ENCODE data around the gene EIF4A3.
"Not testable (repeated sequence)": the region's sequence is repeated elsewhere in the genome, so short reads cannot be mapped to it uniquely, and the experiment has no call there.

The EIF4A3 gene

DNA sequence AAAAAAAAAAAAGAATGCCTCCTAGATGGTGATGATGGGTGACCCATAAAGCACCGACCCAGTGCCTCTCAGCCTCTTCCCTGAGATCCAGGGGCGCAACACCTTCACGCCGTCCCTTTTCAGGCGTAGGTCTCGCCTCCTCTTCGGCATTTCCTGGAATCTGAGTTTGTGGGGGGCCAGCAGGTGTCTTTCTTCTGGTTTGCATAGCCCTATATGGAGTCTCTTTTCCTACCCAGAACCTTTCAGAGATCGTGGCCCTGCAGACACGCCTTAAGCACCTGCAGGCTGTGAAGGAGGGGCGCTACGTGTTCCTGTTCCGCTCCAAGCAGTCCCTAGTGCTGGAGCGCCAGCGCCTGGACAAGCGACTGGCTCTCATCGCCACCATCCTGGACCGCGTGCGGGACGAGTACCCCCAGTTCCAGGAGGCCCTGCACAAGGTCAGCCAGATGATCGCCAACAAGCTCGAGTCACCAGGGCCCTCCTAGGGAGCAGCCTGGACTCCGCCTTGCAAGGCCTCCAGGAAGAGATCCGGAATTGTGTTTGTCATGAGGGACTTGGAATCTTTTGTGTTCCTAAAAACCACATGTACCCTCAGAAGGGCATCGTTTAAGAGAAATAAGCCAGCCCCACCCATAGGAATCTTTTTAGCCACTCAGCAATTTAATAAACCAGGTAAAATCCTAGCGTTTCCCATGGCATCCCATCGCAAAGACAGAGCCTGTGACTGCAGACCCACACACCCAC, 47.5 kb downstream of the EIF4A3 start:
- DNase-seq, result no peak

DNA sequence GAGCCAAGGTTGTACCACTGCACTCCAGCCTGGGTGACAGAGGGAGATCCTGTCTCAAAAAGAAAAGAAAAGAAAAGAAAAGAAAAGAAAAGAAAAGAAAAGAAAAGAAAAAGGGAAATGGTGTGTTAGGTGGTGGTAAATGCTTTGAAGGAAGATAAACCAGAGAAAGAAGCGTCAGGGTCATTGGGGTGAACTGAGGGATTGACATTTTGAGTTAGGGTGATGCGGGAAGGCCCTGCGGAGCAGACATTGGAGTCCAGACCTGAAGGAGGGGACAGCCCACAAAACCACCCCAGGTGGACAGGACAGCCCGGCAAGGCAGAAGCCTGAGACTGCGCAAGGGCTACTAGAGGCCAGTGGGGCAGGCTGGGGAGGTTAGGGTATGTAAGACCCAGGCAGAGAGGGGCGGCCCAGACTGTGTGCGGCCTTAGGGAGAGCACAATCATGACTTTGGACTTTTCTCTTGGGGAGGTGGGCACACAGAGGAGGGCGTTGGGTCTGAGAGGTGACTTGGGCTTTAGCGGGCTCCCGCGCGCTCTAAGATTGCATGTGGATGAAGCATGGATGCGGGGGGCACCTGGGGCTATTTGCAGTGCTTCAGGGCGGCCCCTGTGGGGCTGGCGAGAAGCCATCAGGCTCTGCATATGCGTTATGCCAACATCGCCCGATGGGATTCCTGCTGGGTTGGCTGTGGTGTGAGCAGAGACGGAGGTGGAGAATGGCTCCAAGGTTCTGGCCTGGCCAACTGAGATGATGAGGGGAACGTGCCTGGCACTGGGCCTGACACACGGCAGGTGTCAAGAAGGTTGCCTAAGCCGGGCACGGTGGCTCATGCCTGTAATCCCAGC, 48.9 kb downstream of the EIF4A3 start:
- DNase-seq, result no peak

DNA sequence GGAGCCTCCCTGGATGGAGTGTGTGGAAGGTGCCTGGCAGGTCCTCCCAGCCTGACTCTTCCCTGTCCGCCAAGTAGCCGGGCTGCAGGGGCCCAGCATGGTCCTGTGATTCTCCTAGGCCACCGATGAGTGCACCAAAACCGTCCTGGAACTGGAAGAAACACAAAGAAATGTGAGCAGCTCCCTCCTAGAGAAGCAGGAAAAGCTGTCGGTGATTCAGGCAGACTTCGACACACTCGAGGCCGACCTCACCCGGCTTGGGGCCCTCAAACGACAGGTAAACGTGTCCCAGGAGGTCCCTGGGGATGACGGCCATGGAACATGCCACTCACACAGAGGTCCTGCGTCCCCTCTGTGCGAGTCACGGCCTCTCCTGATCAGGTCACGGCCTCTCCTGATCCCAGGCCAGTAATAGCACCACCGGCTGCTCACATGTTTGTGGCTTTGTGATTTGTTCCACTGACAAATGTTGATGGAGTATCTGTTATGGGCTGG, 49.8 kb downstream of the EIF4A3 start:
- DNase-seq, result no peak

DNA sequence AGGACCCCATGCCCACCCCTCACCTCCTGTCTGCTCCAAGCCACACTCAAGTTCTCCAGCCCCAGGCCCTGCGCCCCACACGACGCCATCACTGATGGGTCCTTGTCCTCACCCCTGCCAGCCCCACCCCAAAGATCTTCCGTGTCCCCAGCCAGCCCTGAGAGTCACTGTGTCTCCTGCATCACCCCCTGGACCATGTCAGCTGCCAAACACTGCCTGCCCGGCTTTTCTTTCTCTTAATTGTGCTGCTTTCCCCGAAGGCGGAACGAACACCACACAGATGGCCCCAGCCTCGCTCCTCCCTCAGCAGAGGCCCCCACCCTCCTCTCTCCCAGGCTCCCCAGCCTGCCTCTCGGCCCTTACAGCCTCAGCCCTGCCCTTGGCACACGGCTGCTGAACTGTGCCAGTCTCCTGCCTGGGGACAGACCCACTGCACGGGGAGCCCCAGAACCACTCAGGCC, 50.3 kb downstream of the EIF4A3 start:
- no peak for DNase-seq

DNA sequence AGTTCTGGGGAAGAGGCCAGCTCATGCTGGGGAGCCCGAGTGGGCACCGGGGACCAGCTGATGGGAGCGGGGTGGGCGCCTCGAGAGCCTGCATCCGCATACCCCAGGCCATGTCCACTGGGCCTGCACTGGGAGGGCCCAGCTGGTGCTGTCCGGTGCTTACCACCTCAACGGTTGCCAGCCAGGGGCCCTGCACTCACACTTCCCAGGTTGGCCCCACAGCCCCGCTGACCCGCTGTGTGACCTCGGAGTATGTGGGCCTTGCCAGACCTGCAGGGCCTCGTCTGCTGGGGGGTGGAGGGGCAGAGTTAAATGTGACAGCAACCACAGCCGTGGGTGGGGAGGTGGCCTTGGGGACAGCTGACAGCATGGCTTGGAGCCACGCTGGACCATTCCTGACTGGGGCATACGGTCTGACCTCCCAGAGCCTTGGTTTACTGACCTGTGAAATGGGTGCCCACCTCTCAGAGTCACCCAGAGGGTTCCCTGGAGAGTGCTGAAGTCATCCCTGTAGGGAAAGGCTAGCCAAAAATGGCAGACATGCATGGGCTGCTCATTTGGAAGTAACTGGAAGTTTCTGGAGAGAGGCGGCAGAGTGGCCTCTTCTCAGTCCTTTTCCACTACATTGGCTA, 51.0 kb downstream of the EIF4A3 start:
- DNase-seq, result no peak

DNA sequence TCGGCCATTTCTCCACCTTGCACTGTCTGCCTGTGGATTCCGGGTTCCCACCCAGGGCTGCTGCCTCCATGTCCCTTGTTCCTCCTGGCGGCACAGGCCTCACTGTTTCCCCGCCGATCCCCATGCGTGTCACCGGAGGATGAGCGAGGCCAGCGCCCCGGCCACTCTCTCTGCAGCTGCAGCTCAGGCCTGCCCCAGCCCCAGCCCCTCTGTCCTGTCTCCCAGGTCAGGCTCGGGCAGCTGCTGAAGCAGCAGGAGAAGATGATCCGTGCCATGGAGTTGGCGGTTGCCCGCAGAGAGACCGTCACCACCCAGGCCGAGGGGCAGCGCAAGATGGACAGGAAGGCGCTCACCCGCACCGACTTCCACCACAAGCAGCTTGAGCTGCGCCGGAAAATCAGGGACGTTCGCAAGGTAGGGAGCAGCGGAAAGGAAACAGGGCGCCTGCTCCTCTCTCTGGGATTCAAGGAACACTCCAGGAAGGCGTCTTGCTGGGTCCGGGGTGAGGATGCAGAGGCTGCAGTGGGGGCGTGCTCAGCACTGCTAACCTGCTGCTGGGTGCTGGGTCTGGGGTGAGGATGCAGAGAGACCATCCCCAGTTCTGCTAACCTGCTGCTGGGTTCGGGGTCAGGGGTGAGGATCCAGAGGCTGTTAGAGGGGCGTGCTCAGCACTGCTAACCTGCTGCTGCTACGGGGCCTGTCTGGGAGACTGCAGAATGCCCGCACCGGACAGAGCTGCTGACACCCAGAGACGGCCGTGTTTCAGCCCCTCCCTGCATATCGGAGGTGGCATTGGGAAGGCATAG, 51.7 kb downstream of the EIF4A3 start:
- DNase-seq, result no peak

DNA sequence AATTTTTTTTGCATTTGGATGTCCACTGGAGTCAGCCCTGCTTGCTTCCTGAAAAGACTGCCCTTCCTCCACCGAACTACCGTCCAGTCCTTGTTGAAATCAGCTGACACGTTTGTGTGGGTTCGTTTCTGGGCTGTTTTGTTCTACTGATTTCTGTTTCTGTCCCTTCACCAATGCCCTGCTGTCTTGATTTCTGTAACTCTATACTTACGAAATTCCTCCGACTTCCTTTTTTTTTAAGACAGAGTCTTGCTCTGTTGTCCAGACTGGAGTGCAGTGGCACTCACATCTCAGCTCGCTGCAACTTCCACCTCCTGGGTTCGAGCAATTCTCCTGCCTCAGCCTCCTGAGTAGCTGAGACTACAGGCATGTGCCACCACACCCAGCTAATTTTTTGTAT, 54.0 kb downstream of the EIF4A3 start:
- peak; percentile 13 for DNase-seq

DNA sequence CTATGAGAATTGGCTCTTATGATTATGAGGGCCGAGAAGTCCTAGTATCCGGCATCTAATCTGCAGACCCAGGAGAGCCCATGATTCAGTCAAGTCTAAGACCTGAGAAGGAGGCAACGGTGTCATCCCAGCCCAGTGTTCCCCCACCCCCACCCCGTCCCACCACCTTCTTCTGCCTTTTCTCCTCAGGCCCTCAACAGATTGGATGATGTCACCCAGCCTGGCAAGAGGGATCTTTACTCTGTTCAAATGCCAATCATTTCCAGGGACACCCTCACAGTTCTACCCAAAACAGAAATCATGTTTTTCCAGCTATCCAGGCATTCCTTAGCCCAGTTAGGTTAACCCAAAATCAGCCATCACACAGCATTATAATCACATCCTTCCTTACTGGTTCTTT, 55.6 kb downstream of the EIF4A3 start:
- DNase-seq, result no peak

DNA sequence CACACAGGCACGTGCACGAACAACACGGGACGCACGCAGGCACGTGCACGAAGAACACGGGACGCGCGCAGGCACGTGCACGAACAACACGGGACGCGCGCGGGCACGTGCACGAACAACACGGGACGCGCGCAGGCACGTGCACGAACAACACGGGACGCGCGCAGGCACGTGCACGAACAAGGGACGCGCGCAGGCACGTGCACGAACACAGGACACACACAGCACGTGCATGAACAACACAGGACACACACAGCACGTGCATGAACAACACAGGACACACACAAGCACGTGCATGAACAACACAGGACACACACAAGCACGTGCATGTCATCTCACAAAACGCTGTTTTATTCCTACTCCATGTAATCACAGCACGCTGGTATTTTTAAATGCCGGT, 56.8 kb downstream of the EIF4A3 start:
- DNase-seq, result not testable (repeated sequence)

DNA sequence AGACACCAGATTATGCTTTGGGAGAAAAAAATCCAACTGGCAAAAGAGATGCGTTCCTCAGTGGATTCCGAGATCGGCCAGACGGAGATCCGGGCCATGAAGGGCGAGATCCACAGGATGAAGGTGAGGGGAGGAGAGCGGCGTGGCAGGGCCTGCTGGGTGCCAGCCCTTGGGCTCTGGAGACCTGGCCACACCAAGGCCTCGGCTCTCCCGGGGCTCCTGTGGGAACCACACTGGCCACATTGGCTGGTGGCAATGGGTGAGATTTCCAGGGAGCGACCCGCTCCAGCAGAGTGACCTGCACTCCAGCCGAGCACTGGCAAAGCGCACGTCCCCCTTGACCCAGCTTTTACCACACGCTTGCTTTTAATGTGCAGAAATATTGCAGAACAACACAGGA, 57.2 kb downstream of the EIF4A3 start:
- DNase-seq, result no peak

DNA sequence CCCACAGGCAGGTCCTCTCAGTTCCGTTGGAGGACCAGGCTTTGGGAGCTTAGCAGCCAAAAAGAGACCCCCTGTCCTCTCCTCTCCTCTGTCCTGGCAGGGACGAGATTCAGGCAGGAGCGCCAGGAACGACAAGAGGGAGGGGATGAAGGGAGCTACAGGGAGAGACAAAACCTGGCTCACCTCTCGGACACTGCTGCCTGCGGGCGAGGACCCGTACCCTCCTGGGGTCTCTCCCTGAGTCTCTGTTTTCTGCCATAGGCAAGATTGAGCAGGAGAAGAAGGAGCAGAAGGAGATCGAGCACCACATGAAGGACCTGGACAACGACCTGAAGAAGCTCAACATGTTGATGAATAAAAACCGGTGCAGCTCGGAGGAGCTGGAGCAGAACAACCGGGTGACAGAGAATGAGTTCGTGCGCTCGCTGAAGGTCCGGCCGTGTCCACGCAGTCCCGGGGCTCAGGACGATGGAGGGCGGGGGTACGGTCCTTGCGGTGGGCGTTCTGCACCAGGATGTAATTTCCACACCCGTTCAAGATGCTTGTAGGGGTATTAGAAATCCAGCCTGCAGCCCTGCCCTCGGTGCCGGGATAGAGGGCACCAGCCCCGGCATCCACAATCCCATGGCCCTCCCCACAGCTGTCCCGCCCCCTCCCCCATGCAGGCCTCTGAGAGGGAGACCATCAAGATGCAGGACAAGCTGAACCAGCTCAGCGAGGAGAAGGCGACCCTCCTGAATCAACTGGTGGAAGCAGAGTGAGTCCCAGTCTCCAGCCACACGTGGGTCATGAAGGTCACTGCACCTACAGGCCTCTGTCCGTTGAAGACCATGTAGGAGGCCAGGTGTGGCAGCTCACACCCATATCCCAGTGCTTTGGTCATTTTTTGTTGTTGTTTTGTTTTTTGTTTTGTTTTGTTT, 59.3 kb downstream of the EIF4A3 start:
- DNase-seq, result no peak

DNA sequence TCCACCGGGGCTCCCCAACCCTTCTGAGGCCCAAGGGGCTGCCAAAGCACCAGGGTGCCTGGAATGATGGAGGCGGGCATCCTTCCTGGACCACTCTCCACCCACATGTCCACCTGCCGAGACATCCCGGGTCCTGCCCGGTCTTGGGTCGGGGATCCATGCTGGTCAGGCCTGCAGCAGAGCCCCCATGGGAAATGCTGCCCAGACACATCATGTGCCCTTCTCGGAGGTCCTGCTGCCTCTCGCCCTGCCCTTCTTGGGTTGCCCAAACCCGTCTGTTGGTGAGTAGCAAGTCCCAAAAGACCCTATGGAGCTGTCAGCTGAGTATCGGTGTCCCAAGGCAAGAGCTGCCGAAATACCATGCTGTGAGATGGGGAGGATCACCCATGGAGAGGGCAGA, 60.3 kb downstream of the EIF4A3 start:
- no peak for DNase-seq

DNA sequence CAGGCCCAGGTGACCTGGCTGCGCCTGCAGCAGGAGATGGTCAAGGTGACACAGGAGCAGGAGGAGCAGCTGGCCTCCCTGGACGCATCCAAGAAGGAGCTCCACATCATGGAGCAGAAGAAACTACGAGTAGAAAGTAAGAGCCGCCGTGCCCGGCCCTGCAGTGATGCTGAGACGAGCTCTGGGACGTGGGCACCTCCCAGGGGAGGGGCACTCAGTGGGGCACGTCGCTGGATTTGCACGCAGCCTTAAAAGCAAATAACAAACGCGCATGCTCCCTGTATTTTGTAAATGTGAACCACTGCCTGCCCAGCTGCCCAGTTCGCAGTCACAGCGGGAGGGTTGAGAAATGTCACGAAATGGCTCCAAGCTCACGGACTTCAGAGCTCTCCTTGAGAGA, 60.8 kb downstream of the EIF4A3 start:
- DNase-seq, result no peak

DNA sequence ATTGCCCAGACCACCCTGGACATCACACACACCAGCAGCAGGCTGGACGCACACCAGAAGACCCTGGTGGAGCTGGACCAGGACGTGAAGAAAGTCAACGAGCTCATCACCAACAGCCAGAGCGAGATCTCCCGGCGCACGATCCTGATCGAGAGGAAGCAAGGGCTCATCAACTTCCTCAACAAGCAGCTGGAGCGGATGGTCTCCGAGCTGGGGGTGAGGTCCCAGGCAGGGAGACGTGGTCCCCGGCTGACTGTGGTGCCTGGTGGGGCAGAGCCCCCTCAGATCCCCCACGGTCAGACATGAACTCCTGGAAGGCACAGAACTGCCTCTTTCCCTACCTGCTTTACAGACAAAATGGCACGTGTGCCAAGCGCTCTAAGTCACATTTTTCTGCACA, 62.2 kb downstream of the EIF4A3 start:
- DNase-seq, result no peak

All from CD4-positive, alpha-beta T cell treated with Interleukin-21 for 1 hour (primary cell).